Measurements from ENCODE around the gene GALNT2.

GALNT2 gene

GRCh38 chr1:230301822-230302221, 234.8 kb downstream of the GALNT2 start:
- no peak overlapping the region for H3K27ac ChIP-seq
- no peak for DNase-seq (ENCODE audit: low read depth, low spot score)

DNA sequence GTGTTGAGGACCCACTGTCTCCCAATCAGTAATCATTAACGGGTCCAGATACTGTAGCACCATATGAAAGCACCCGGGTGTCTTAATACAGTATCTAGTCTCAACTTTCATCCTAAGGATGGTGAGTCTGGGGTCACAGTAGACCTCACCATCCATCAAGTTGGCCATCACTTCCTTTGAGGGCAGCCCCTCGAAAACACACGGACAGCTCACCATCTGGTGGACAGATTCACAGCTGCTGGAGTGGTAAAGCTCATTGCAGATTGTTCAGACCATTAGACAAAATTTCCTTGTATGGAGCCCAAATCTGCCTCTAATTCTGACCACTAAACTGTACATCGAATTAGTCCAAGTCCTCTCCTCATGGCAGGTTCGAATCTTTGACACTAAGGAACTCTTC, 236.0 kb downstream of the GALNT2 start:
- no peak for DNase-seq (ENCODE audit: low read depth, low spot score)

GRCh38 chr1:230303822-230304221, 236.8 kb downstream of the GALNT2 start:
- no peak overlapping the region for H3K27ac ChIP-seq
- no peak for DNase-seq (ENCODE audit: low read depth, low spot score)

More for the DNA sequence above, 236.0 kb downstream of the GALNT2 start:
- no peak overlapping the region for H3K27ac ChIP-seq

- H3K27ac ChIP-seq = no peak overlapping the region
- no peak for DNase-seq (ENCODE audit: low read depth, low spot score)
Observed at GRCh38 chr1:230306169-230306568, 239.1 kb downstream of the GALNT2 start.

DNA sequence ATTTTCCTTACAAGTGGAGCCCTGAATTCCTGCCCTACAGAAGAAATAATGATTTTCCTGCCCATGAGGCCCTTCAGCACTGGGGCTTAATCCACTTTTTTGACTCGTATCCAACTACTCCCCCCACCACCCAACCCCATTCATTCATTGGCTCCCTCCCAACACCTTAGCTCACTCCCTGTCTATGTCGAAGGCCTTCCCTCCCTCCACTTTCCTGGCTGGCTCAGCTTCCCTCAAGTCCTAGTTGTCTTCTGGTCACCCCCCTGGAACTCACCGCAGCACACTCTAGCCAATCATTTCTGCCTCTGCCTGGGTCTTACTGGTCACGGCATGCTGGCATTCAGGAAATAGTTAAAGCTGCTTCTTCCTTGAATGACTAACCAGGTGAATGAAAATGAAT, 240.2 kb downstream of the GALNT2 start:
- DNase-seq (ENCODE audit: low read depth, low spot score) = peak; percentile 55
- H3K27ac ChIP-seq = peak overlapping the region; percentile 30

DNA sequence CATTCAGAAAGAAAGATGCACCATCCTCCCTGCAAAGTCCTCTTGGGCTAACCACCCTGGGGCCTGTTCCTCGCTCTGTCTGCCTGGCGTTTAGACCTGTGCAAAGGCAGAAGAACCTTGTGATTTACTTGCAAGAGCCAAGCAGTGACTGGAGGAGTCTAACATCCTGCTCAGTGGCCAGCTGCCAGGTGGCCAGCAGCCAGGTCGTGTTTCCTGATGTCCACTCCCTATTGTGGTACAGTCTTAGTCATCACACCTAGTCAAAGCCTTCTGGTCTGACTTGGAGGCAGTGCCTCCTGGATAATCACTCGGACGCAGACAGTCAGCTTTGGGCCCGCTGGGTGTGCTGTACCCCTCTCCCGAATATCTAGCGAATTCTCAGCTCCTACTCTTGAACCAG, 241.0 kb downstream of the GALNT2 start:
- peak; percentile 86 for DNase-seq (ENCODE audit: low read depth, low spot score)
- H3K27ac ChIP-seq = peak overlapping the region; percentile 30

DNA sequence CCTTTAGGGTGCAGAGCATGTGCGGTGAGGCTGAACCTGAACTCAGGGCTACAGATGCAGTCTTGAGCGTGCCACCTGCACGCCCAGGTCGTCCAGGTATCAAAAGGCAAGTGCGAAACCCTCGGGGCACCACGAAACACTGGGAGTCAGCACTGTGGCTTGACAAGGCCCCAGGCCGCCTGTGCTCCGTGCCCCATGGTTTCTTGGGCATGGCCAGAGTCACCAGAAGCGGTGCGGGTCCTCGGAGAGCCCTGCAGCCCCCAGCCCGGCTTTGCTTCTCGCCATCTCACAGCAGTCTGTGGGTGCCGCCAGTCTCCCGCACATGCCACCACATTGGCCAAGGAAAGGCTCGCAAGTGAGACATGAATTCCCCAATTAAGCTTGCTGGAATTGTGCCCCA, 241.8 kb downstream of the GALNT2 start:
- DNase-seq (ENCODE audit: low read depth, low spot score) = no peak
- H3K27ac ChIP-seq = no peak overlapping the region

- no peak for DNase-seq (ENCODE audit: low read depth, low spot score)
- no peak overlapping the region for H3K27ac ChIP-seq
Observed at GRCh38 chr1:230309646-230310177, 242.7 kb downstream of the GALNT2 start.

- H3K27ac ChIP-seq = no peak overlapping the region
- DNase-seq (ENCODE audit: low read depth, low spot score) = no peak
Observed at GRCh38 chr1:230310381-230311163, 243.5 kb downstream of the GALNT2 start.

DNA sequence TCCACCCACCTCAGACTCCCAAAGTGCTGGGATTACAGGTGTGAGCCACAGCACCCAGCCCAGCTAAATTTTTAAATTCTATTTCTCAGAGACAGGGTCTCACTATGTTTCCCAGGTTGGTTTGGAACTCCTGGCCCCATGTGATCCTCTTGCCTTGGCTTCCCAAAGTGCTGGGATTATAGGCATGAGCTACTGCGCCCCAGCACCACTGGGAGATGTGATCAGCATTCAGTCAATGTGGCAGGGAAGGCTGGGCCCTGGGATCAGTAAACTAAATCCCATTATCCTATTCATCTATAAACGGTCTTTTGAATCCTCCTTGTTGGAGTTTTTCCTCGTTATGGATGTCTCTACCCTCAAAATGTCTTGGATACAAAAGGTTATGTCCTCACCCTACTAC, 245.6 kb downstream of the GALNT2 start:
- no peak for DNase-seq (ENCODE audit: low read depth, low spot score)
- no peak overlapping the region for H3K27ac ChIP-seq

DNA sequence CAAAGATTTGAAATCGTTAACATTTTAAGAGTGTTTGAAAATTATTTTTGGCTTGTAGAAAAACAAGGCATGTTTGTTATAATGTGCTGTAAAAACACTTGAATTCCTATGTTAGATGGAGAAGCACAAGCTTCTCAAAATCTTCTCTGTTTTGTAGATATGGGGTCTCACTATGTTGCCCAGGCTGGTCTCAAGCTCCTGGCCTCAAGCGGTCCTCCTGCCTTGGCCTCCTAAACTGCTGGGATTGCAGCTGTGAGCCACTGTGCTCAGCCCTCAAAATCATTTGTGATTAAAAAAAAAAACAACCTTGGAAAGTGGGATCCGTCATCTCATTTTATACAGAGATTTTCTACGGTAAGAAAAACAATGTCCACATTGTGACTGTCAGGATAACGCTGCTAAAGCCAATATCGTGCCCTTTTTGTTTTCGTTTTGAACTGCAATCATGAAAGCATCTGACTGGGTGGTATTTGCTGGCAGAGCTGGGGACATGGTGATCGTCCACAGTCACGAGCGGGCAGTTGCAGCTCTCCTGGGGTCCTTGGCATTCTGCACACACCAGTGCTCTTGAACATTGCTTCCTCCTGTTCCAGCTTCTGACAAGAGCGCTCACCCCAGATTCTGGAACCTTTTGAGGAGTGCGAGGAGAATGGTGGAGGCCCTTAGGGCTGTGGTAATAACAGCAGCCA, 246.6 kb downstream of the GALNT2 start:
- H3K27ac ChIP-seq = no peak overlapping the region
- no peak for DNase-seq (ENCODE audit: low read depth, low spot score)

DNA sequence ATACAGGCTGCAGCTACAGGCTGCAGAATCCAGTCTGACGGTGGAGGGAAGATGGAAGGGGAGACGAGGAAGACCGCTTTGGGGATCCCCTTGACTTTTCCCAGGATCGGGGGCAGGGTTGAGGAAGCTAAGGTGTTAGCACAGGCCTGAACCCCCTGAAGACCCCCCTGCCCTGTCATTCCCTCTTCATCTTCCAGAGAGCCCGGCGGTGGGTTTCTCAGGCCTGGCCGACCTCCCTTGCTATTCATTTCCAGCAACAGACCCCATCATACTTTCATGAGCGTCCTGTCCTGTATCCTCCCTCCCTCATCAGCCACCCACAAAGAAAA, 247.1 kb downstream of the GALNT2 start:
- no peak for DNase-seq (ENCODE audit: low read depth, low spot score)
- H3K27ac ChIP-seq = no peak overlapping the region

DNA sequence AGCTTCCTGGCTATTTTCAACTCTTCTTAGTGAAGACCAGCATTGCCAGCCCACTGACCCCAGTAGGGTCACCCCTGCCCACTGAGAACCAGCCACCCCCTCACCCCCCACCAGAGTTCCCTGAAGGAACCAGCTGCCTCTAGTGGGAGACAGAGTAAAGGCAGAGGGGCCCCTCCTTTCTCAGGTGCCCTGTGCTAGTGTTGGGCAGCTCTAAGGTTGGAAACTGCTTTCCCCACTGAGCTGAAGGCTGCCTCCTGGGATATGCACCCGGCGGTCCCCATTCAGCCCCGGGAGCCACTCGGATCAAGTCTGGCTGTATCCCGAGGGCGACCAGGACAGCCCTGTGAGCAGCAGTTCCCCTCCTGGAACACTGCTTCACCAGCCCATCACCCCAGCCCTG, 248.1 kb downstream of the GALNT2 start:
- H3K27ac ChIP-seq = no peak overlapping the region

GRCh38 chr1:230316864-230317745, 250.1 kb downstream of the GALNT2 start:
- DNase-seq (ENCODE audit: low read depth, low spot score) = no peak
- no peak overlapping the region for H3K27ac ChIP-seq

More for the DNA sequence above, 248.1 kb downstream of the GALNT2 start:
- DNase-seq (ENCODE audit: low read depth, low spot score) = no peak

- no peak overlapping the region for H3K27ac ChIP-seq
- DNase-seq (ENCODE audit: low read depth, low spot score) = no peak
Observed at GRCh38 chr1:230317823-230318819, 251.1 kb downstream of the GALNT2 start.

GRCh38 chr1:230319014-230319747, 252.1 kb downstream of the GALNT2 start:
- no peak for DNase-seq (ENCODE audit: low read depth, low spot score)
- no peak overlapping the region for H3K27ac ChIP-seq

GRCh38 chr1:230320804-230321203, 253.8 kb downstream of the GALNT2 start:
- no peak overlapping the region for H3K27ac ChIP-seq
- DNase-seq (ENCODE audit: low read depth, low spot score) = no peak

GRCh38 chr1:230321341-230321740, 254.3 kb downstream of the GALNT2 start:
- H3K27ac ChIP-seq = no peak overlapping the region
- no peak for DNase-seq (ENCODE audit: low read depth, low spot score)

Measured in epithelial cell of prostate (primary cell).